Heart right ventricle (tissue), 16 donors: ENCODE results near the gene TNS2. TPM values are rescaled to one million over a fixed set of nuclear protein-coding genes. Genes with fewer than 3 reads are reported as not detected.

Experiments
- ATAC-seq, 8 donors: fragments of 200-7000 bp; cut with Tn5 transposase; one replicate each; pipeline ENCODE4 v1.9.1; 2020; ENCODE audit warnings: mild to moderate bottlenecking in 8 of 8, moderate library complexity in 8 of 8, moderate number of reproducible peaks in 1 of 8
- DNase-seq, 2 donors: peaks; one replicate each; pipeline ENCODE4 v3.0.0-alpha.2; 2020
- H3K27ac ChIP-seq, 10 donors: fragments of 200-600 bp; sonication (generic) in 2 of 10; one replicate each; pipeline versions ENCODE4 v1.5.0 to v1.8.0; 2020 to 2022; ENCODE audit warnings: mild to moderate bottlenecking in 3 of 10
- H3K27me3 ChIP-seq, 7 donors: fragments of 200-600 bp; one replicate each; pipeline ENCODE4 v1.8.0; 2021 to 2022; ENCODE audit warnings: mild to moderate bottlenecking in 2 of 7
- H3K36me3 ChIP-seq, 9 donors: fragments of 200-600 bp; sonication (generic) in 1 of 9; one replicate each; pipeline versions ENCODE4 v1.5.0 to v1.8.0; 2020 to 2022; ENCODE audit warnings: mild to moderate bottlenecking in 2 of 9
- H3K4me1 ChIP-seq, 9 donors: fragments of 200-600 bp; sonication (generic) in 1 of 9; one replicate each; pipeline versions ENCODE4 v1.5.0 to v1.8.0; 2020 to 2022; ENCODE audit warnings: mild to moderate bottlenecking in 4 of 9
- H3K4me3 ChIP-seq, 10 donors: fragments of 200-600 bp; sonication (generic) in 2 of 10; one replicate each; pipeline versions ENCODE4 v1.5.0 to v1.8.0; 2020 to 2022; ENCODE audit warnings: mild to moderate bottlenecking in 7 of 10, moderate library complexity in 2 of 10
- H3K9me3 ChIP-seq, 11 donors: fragments of 200-600 bp in 10 of 11; sonication (generic) in 2 of 11; one replicate each; pipeline versions ENCODE4 v1.5.0 to v1.8.0; 2013 to 2022; ENCODE audit warnings: mild to moderate bottlenecking in 2 of 11, control low read depth in 1 of 11, moderate library complexity in 1 of 11
- WGBS, 2 donors: extraction: QIAGEN DNeasy Blood & Tissue Kit; methylation state at CpG; one replicate each; pipeline ENCODE4 v1.1.7; 2013; ENCODE audit warnings: inconsistent platforms in 1 of 2; 5-methylcytosine and 5-hydroxymethylcytosine counted together
- intact Hi-C, 10 donors: fragments of 100-400 bp; cut with DNase I; formaldehyde crosslinking; loops; one replicate each; pipeline versions ENCODE4 v1.11.1 to v1.14.2; 2022
- polyA plus RNA-seq, 2 donors: library from polyadenylated mRNA; stranded (reverse); fragments of 200-250 nt; gene quantifications; one replicate each; pipeline ENCODE4 v1.2.3, GENCODE V29; 2013
- total RNA-seq, 10 donors: library from RNA; stranded (reverse); fragmentation: NEBNext Ultra II Directional in 3 of 10; extraction: Animal tissue kit (Norgen Biotek cat#: 25700) in 3 of 10; gene quantifications; one replicate each; pipeline versions ENCODE4 v1.2.1 to v1.2.4, GENCODE V29; 2021 to 2023
- TF ChIP-seq, protein P1 (sequence below), 9 donors: fragments of 200-600 bp; sonication (generic) in 2 of 9; IDR thresholded peaks; one replicate each; pipeline versions ENCODE4 v1.5.0 to v1.8.0; 2021 to 2022; ENCODE audit warnings: antibody characterized with exemption in 9 of 9, mild to moderate bottlenecking in 5 of 9, moderate library complexity in 1 of 9
- donor health status: Arrhythmogenic right ventricular cardiomyopathy.
- donor health status: ischemic (EF 13 %, LVEDD 7.1; RV severe dilation, severe dysfunction).
- donor health status: healthy with polysubstance abuse.
- donor health status: DM: no; HTN: yes; CAD: no.
- donor health status: DM: no; HTN: no; CAD: no.
- donor health status: ischemic (EF 25% LVEDD 6.9; RV normal size, moderate dysfunction).
- donor health status: ischemic (EF 25% LVEDD 5.7; RV mildly dilated, moderate dysfunction).
- donor health status: healthy.
- donor health status: DM: yes; HTN: yes; CAD: no.
- donor health status: Ischemic cardiomyopathy.
- donor health status: ischemic (EF 35%, LVEDD 5.7; RV mildly dilated, moderate dysfunction).
- donor health status: nonischemic (EF 11% LVEDD 7.7; RV severe dilation, severe dysfunction).
- donor health status: DM: yes; HTN: yes; CAD: no.
- donor health status: PGD.
- donor health status: ischemic (EF 29% LVEDD 5.4; RV normal size, mild dysfunction).
- donor health status: nonischemic (EF 23%, LVEDD 6.1; RV moderate dilation, normal function).

Gene TNS2
- total and polyA plus RNA-seq, 12 donors, result 60.6 to 364 (median 77.1) TPM

- TF ChIP-seq, protein P1, sequence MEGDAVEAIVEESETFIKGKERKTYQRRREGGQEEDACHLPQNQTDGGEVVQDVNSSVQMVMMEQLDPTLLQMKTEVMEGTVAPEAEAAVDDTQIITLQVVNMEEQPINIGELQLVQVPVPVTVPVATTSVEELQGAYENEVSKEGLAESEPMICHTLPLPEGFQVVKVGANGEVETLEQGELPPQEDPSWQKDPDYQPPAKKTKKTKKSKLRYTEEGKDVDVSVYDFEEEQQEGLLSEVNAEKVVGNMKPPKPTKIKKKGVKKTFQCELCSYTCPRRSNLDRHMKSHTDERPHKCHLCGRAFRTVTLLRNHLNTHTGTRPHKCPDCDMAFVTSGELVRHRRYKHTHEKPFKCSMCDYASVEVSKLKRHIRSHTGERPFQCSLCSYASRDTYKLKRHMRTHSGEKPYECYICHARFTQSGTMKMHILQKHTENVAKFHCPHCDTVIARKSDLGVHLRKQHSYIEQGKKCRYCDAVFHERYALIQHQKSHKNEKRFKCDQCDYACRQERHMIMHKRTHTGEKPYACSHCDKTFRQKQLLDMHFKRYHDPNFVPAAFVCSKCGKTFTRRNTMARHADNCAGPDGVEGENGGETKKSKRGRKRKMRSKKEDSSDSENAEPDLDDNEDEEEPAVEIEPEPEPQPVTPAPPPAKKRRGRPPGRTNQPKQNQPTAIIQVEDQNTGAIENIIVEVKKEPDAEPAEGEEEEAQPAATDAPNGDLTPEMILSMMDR (IDR thresholded peaks at IDR 0.05), result peak; percentile 91 to 99 (median 98)
- peak overlapping the region; percentile 79 to 97 (median 90) for H3K27ac ChIP-seq
- 11 to 17% methylated on average over 6 of the region's 6 CpGs for WGBS, 2 donors
- ATAC-seq (peak; percentile 77 to 86 (median 83)), DNase-seq (peak; percentile 94)
- peaks cover 0 to 26% (median 0%) of the 10 kb centered on the region in 9 donors for H3K36me3 ChIP-seq
- H3K27me3 ChIP-seq, result peaks cover 0 to 4% (median 0%) of the 10 kb centered on the region in 7 donors
- H3K9me3 ChIP-seq, result no peaks in the 10 kb centered on the region
- H3K4me3 ChIP-seq, result peak overlapping the region in 6 of 10 donors; percentile 62 to 82 (median 67)
- H3K4me1 ChIP-seq, result peaks cover 10 to 68% (median 40%) of the 10 kb centered on the region in 9 donors
- intact Hi-C loops, result loop anchor here in 8 of 10 donors (1.0 to 5.0 kb wide), 6 partner anchors 28 to 62 kb away; no protein-coding TSS in a partner anchor
Measured at GRCh38 chr12:53099071-53099882, 49.4 kb downstream of the TNS2 start.

GRCh38 chr12:53100466-53101151 is 50.7 kb downstream of the TNS2 start:
- H3K4me1 ChIP-seq, result peaks cover 10 to 69% (median 39%) of the 10 kb centered on the region in 9 donors
- 89 to 91% methylated on average over 13 of the region's 13 CpGs for WGBS, 2 donors
- H3K27ac ChIP-seq, result no peak overlapping the region
- DNase-seq, result no peak
- H3K27me3 ChIP-seq, result peaks cover 0 to 4% (median 0%) of the 10 kb centered on the region in 7 donors
- H3K9me3 ChIP-seq, result no peaks in the 10 kb centered on the region
- TF ChIP-seq, protein P1 (IDR thresholded peaks at IDR 0.05), result no peak
- H3K4me3 ChIP-seq, result no peak overlapping the region
- intact Hi-C loops, result loop anchor here in 2 of 10 donors (5.0 kb wide), 1 partner anchor 33 kb away; no protein-coding TSS in a partner anchor
- no peak for ATAC-seq
- peaks cover 0 to 26% (median 0%) of the 10 kb centered on the region in 9 donors for H3K36me3 ChIP-seq

DNA sequence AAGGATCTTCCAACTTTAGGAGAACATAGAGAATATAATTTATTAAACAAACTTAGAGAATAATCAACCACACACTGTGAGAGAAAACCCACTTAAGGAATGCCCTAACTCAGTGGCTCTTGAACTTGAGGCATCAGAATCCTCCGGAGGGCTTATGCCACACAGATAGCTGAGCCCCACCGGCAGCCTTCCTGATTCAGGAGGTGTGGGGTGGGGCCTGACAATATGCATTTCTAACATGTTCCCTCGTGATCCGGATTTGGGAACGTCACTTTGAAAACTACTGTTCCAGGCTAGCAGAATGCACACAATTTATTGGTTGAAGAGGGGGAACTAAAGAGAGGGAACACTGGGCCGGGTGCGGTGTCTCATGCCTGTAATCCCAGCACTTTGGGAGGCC is 51.4 kb downstream of the TNS2 start:
- H3K4me3 ChIP-seq, result no peak overlapping the region
- DNase-seq, result no peak
- H3K36me3 ChIP-seq, result peaks cover 0 to 26% (median 0%) of the 10 kb centered on the region in 9 donors
- H3K4me1 ChIP-seq, result peaks cover 8 to 64% (median 33%) of the 10 kb centered on the region in 9 donors
- WGBS, 2 donors, result 90 to 91% methylated on average over 7 of the region's 7 CpGs
- ATAC-seq, result no peak
- no peaks in the 10 kb centered on the region for H3K9me3 ChIP-seq
- no peak overlapping the region for H3K27ac ChIP-seq
- peaks cover 0 to 4% (median 0%) of the 10 kb centered on the region in 7 donors for H3K27me3 ChIP-seq
- TF ChIP-seq, protein P1 (IDR thresholded peaks at IDR 0.05), result no peak
- intact Hi-C loops, result loop anchor here in 2 of 10 donors (5.0 kb wide), 1 partner anchor 34 kb away; no protein-coding TSS in a partner anchor
